IMR-90 (cell line): Measurements from ENCODE around the gene PCDH1.

Experiments used
- CEBPB ChIP-seq: IDR thresholded peaks from 2 replicates; pipeline ENCODE4 v1.6.1; 2012; ENCODE audit warnings: low read depth, low read length, improper control_type of control experiment
- CTCF ChIP-seq: conservative IDR thresholded peaks from 2 replicates; pipeline ENCODE4 v1.5.1; 2012; ENCODE audit warnings: mild to moderate bottlenecking, low read depth, low read length, improper control_type of control experiment
- ELK1 ChIP-seq: fragments of 150-350 bp; IDR thresholded peaks from 2 replicates; pipeline ENCODE4 v1.6.1; 2016; ENCODE audit warnings: low read depth, mild to moderate bottlenecking, low read length, moderate library complexity, borderline replicate concordance
- FOS ChIP-seq: fragments of 150-350 bp; IDR thresholded peaks from 2 replicates; pipeline ENCODE4 v1.6.1; 2016; ENCODE audit warnings: low read depth, low read length
- MAZ ChIP-seq: IDR thresholded peaks from 2 replicates; pipeline ENCODE4 v1.6.1; 2012; ENCODE audit warnings: low read depth, mild to moderate bottlenecking, low read length, improper control_type of control experiment, moderate library complexity, borderline replicate concordance
- NFE2L2 ChIP-seq: fragments of 150-350 bp; IDR thresholded peaks from 2 replicates; pipeline ENCODE4 v1.6.1; 2016; ENCODE audit warnings: low read depth, mild to moderate bottlenecking, low read length
- POLR2A ChIP-seq: IDR thresholded peaks from 2 replicates; pipeline ENCODE4 v1.6.1; 2012; ENCODE audit warnings: mild to moderate bottlenecking, low read depth, low read length
- RCOR1 ChIP-seq: IDR thresholded peaks from 2 replicates; pipeline ENCODE4 v1.6.1; 2012; ENCODE audit warnings: mild to moderate bottlenecking, low read length, improper control_type of control experiment; ENCODE audit not compliant: insufficient replicate concordance
- RFX5 ChIP-seq: IDR thresholded peaks from 2 replicates; pipeline ENCODE4 v1.8.0; 2012; ENCODE audit warnings: low read depth, mild to moderate bottlenecking, low read length, moderate library complexity
- USF2 ChIP-seq: fragments of 150-350 bp; IDR thresholded peaks from 2 replicates; pipeline ENCODE4 v1.6.1; 2017; ENCODE audit warnings: mild to moderate bottlenecking, antibody characterized with exemption, low read length, low read depth

- TF ChIP-seq POLR2A (no peak), CTCF (no peak), ELK1 (no peak), RFX5 (no peak), USF2 (no peak), MAZ (no peak), FOS (no peak), RCOR1 (no peak), NFE2L2 (no peak), CEBPB (no peak)
These were observed 6.3 kb downstream of the PCDH1 start for GRCh38 chr5:141871870-141872269.
